ENCODE measurements around the gene WDR81.
"Not testable (repeated sequence)": the region's sequence is repeated elsewhere in the genome, so short reads cannot be mapped to it uniquely, and the experiment has no call there.

Gene WDR81

GRCh38 chr17:1736348-1737281 lies 12.1 kb downstream of the WDR81 start:
- H3K27ac Mint-ChIP-seq: peak overlapping the region; percentile 83
- H3K4me3 Mint-ChIP-seq: peak overlapping the region; percentile 60
- peaks cover 10% of the 10 kb centered on the region for H3K36me3 Mint-ChIP-seq (ENCODE audit: low read depth)
- no peak for TF ChIP-seq CTCF (IDR thresholded peaks at IDR 0.05)
- peak; percentile 62 for DNase-seq
- peaks cover 12% of the 10 kb centered on the region for H3K9me3 Mint-ChIP-seq
- H3K27me3 Mint-ChIP-seq (ENCODE audit: low read depth, poor library complexity): peaks cover 4% of the 10 kb centered on the region
- H3K4me1 Mint-ChIP-seq: peaks cover 35% of the 10 kb centered on the region

- Mint-ChIP-seq H3K27me3 (ENCODE audit: low read depth, poor library complexity) (peaks cover 4% of the 10 kb centered on the region), H3K4me3 (no peak overlapping the region), H3K36me3 (ENCODE audit: low read depth) (peaks cover 10% of the 10 kb centered on the region), H3K9me3 (peaks cover 23% of the 10 kb centered on the region), H3K27ac (no peak overlapping the region), H3K4me1 (peaks cover 39% of the 10 kb centered on the region)
- no peak for DNase-seq
- no peak for TF ChIP-seq CTCF (IDR thresholded peaks at IDR 0.05)
Measured at GRCh38 chr17:1737531-1738291, 13.2 kb downstream of the WDR81 start.

- DNase-seq; H3K27me3 Mint-ChIP-seq (ENCODE audit: low read depth, poor library complexity); H3K27ac Mint-ChIP-seq; H3K4me3 Mint-ChIP-seq; H3K36me3 Mint-ChIP-seq (ENCODE audit: low read depth): not testable (repeated sequence)
- peaks cover 18% of the 10 kb centered on the region for H3K4me1 Mint-ChIP-seq
- peaks cover 23% of the 10 kb centered on the region for H3K9me3 Mint-ChIP-seq
Measured at GRCh38 chr17:1741899-1742298, 17.4 kb downstream of the WDR81 start.

- no peak for DNase-seq
- no peak for TF ChIP-seq CTCF (IDR thresholded peaks at IDR 0.05)
- Mint-ChIP-seq H3K27ac (no peak within 1 kb of the TSS), H3K9me3 (peaks cover 23% of the 10 kb centered on the region), H3K4me1 (peaks cover 16% of the 10 kb centered on the region), H3K27me3 (ENCODE audit: low read depth, poor library complexity) (peaks cover 7% of the 10 kb centered on the region), H3K36me3 (ENCODE audit: low read depth) (peaks cover 5% of the 10 kb centered on the region), H3K4me3 (no peak within 1 kb of the TSS)
Measured at GRCh38 chr17:1742371-1743087, 18.0 kb downstream of the WDR81 start, which contains the start of gene SERPINF2. Gene SERPINF2 (plus strand): TSS chr17:1742871. CDS start chr17:1744996, 2,125 bp downstream.

- Mint-ChIP-seq H3K27ac (no peak overlapping the region), H3K9me3 (peaks cover 20% of the 10 kb centered on the region), H3K36me3 (ENCODE audit: low read depth) (peaks cover 2% of the 10 kb centered on the region), H3K27me3 (ENCODE audit: low read depth, poor library complexity) (peaks cover 7% of the 10 kb centered on the region), H3K4me3 (no peak overlapping the region), H3K4me1 (peaks cover 11% of the 10 kb centered on the region)
- no peak for TF ChIP-seq CTCF (IDR thresholded peaks at IDR 0.05)
- no peak for DNase-seq
Measured at GRCh38 chr17:1743088-1743439, 18.6 kb downstream of the WDR81 start.
